GM18520 (cell line): ENCODE measurements around the gene CDC123.
"Not testable (repeated sequence)": the region's sequence is repeated elsewhere in the genome, so short reads cannot be mapped to it uniquely, and the experiment has no call there.

ENCODE experiments used
- ATAC-seq: cut with Tn5 transposase; IDR thresholded peaks from one replicate; pipeline ENCODE4 v1.9.1; 2021; ENCODE audit not compliant: unreplicated experiment

CDC123 gene

DNA sequence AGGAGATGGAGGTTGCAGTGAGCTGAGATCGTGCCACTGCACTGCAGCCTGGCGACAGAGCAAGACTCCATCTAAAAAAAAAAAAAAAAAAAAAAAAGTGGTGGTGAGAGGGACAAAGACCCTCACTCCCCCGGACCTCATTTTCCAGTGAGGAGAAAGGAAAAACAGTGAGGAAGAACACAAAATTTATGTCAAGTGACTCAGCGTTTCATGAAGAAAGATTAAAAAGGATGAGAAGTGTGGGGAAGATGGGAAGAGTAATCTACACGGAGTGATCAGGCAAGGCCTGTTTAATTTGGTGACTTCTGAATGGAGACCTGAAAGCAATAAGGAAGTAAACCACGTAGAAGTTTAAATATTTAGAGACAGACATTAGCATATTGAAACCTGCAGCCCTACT is 7.3 kb upstream of the CDC123 start:
- no peak for ATAC-seq

DNA sequence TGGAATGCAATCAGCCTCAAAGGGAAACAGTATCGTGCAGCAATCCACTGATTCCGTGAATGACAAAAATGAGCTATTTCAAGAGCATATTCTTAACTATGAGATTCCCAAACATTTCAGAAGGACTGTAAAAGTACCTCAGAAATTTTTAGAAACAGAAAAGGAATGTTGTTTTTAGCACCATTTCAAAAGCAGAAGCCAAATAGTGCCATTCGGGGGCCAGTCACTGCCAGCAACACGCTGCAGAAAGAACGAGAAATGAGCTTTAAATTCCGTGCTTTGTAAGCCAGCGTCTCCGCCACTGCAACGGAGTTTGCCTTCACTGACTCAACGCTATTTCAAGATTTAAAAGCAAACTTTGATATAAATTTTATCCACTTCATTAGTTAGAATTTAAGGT is 6.6 kb upstream of the CDC123 start:
- no peak for ATAC-seq

- ATAC-seq = no peak
Measured at GRCh38 chr10:12191715-12192114, 4.3 kb upstream of the CDC123 start.

GRCh38 chr10:12193193-12193592 is 2.8 kb upstream of the CDC123 start:
- ATAC-seq = no peak

DNA sequence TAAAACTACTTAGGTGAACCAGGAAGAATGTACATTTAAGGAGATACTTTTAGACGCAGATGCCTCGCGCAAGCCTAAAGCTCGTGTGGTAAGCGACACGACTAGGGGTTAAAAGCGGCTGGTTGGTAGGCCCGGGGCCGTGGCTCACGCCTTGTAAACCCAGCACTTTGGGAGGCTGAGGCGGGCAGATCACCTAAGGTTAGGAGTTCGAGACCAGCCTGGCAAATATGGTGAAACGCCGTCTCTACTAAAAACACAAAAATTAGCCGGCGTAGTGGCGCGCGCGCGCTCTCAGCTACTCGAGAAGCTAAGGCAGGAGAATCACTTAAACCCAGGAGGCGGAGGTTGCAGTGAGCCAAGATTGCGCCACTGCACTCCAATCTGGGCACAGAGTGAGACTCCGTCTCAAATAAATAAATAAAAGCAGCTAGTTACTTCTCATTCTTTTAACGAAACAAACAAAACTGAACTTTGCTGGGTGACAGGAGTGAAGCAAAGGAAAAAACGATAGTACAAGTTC is 1.2 kb upstream of the CDC123 start:
- ATAC-seq = no peak

DNA sequence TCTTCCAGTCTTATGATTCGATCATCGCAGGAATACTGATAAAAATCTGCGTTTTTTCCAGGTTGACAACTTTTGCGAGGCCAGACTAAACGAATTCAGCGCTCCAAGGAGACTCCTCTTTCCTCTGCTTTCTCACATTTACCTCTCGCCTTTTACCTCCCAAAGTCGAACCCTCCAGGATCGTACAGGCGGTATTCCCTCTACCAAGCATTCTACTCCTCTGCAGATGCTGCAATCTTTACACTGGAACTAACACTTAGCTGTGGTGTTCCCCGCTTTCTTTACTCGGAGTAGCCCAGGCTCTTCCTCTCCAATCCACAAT is 746 bp upstream of the CDC123 start:
- ATAC-seq = peak; percentile 10

GRCh38 chr10:12196531-12197211 is 683 bp downstream of the CDC123 start:
- ATAC-seq = no peak

DNA sequence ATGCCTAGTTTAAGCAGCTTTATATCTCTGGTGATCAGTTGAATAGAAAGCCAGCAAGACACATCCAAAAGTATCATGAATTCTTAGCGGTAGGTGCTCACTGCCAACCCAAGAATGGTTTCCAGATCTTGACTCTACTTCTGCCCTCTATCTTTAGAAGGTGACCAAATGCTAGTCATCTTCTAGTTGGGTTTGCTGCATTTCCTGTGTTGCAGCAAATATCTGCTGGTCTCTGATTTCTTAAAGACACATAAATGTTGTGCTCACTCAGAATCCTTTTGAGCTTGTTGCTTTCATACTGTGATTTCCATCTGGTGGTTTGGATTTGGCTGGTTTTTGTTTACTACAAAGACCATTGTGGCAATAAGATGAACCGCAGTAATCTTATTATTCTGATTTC is 2.2 kb downstream of the CDC123 start:
- no peak for ATAC-seq

DNA sequence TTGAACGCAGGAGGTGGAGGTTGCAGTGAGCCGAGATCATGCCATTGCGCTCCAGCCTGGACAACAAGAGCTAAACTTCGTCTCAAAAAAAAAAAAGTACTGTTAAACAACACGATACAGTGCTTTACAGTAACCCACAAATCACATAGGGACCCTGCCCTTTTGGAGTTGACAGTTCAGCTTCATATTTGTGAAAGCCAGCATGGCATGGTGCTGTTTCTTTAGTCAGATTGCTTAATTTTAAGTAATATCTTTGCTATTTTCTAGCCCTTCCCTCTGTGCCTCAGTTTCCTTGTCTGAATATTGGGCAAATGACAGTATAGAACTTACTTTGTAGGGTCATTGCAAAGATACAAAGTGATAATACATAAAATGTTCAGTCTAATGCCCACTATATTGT is 4.9 kb downstream of the CDC123 start:
- no peak for ATAC-seq

DNA sequence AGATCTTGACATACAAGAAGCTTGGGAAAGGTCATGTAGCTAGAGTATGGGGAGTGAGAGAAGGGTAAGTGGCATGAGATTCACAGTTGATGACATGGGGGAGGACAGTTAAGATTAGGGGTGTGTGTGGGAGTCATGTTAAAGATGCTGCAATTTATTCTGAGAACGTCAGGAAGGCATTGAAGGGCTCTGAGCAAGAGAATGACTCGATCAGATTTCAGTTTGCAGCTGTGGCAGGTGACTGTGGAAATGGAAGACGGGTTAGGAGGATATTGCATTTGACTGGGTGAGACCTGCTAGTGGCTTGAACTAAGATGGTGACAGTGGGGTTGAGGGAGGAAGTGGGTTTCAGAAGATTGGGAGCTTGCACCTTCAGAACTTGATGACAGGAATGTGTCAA is 5.6 kb downstream of the CDC123 start:
- ATAC-seq = no peak

DNA sequence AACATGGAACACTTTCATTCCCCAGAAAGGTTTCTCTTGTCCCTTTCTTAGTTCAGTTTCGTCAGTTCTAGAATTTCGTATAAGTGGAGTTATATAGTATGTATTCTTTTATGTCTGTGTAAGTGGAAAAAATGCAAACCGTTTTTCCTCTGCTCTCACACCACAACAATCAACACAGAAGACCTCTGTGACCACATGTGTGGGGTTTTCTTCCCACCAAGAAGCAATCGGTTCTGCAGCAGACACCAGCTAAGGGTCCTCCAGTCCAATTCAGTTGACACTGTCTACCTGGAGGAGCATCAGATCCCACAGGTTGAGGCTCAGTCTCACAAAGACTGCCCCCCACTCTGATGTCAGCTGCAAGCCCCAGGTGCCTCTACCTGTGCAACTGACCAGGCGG is 6.2 kb downstream of the CDC123 start:
- ATAC-seq = no peak

- no peak for ATAC-seq
Measured at GRCh38 chr10:12205082-12205481, 9.1 kb downstream of the CDC123 start.

DNA sequence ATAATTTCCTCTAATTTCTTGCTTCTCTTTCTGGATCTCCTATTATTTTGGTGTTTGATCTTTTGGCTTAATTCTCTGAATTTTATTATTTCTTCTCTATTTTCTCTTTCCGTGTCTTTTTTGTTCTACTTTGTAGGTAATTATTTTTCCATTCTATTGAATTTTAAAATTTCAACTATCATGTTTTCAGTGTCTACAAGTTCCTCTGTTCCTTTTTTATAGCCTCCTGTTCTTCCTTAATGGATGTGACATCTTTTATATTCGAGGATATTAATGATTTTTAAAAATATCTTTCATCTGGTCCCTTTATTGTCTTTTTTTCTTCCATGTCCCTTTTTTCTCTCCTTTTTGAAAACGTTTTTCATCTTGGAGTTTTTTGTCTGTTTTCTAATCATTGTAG is 11.1 kb downstream of the CDC123 start:
- no peak for ATAC-seq

GRCh38 chr10:12208460-12208859 is 12.5 kb downstream of the CDC123 start:
- ATAC-seq = no peak

DNA sequence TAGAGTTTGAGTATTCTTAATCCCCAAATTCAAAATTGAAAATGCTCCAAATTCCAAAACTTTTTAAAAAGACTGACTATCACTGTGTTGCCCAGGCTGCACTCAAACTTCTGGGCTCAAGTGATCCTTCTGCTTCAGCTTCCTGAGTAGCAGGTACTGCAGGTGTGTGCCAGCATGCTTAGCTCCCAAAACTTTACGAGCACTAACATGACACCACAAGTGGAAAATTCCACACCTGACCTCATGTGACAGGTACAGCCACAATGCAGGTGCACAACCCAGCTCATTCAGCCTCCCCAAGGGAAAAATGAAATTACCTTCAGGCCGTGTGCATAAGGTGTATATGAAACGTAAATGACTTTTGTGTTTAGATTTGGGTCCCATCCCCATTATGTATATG is 16.5 kb downstream of the CDC123 start:
- no peak for ATAC-seq

DNA sequence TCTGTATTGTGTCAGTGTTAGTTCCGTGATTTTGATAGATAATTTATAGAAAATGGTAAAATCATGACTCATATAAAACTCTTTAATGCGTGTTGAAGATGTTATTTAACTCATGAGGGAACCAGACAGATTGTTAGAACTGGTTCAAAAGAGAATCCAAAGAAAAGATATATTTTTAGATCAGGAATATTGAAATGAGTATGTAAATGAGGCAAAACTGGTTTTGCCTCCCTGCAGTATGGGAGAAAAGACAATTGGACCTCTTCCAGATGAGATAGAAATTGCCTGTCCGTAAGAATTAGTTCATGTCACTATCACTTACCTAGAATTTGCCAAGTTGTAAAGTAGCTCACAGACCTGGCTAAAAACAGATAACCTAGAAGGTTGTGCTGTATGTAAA is 17.6 kb downstream of the CDC123 start:
- ATAC-seq = no peak

- ATAC-seq = no peak
Measured at GRCh38 chr10:12214093-12214492, 18.1 kb downstream of the CDC123 start.

DNA sequence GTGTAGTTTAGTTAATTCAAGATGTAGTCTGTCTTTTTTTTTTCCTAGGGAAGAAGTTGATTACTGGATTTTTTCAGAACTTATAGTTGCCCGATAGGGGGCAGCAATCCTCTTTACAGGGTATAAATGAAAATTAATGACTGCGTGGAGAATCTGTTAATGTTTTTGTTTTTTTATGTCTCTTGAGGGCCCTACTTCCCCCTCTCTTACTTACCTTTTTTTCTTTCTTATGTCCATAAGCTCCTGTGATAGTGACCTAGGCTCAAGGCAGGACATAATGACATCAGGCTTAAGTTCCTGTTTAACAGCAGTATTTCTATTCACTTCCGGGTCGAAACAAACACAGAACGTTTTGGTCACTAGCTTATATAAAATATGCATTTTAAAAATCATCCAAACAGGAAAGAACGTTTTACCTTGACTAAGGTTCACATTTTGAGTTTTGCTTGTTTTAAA is 18.8 kb downstream of the CDC123 start:
- no peak for ATAC-seq

- no peak for ATAC-seq
Measured at GRCh38 chr10:12218991-12219390, 23.0 kb downstream of the CDC123 start.

GRCh38 chr10:12221323-12222298 is 25.6 kb downstream of the CDC123 start:
- ATAC-seq = no peak

DNA sequence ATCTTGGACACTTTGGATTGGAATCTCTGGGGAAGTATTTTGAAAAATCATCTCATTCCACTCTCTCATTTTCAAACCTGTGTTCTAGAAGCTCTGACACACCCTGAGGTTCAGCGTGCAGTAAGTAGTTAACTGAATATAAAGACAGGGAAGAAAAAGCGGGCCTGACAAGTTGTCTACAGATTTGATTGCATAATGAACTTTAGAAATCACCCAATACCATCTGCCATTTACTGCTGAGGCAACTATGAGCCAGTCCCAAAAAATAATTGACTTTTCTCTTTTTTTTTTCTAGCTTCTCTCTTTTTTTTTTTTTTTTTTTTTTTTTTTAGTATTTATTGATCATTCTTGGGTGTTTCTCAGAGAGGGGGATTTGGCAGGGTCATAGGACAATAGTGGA is 29.5 kb downstream of the CDC123 start:
- no peak for ATAC-seq

DNA sequence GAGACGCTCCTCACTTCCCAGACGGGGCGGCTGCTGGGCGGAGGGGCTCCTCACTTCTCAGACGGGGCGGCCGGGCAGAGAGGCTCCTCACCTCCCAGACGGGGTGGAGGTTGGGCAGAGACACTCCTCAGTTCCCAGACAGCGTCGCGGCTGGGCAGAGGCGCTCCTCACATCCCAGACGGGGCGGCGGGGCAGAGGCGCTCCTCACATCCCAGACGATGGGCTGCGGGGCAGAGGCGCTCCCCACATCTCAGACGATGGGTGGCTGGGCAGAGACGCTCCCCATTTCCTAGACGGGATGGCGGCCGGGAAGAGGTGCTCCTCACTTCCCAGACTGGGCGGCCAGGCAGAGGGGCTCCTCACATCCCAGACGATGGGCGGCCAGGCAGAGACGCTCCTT is 30.4 kb downstream of the CDC123 start:
- not testable (repeated sequence) for ATAC-seq
